HG03520 (cell line): Measurements from ENCODE around the gene TNFAIP6.
A peak's percentile ranks its signal among the peaks of the same experiment; 100 is the strongest.
"Not testable (repeated sequence)": the region's sequence is repeated elsewhere in the genome, so short reads cannot be mapped to it uniquely, and the experiment has no call there.

Experiments used
- ATAC-seq: cut with Tn5 transposase; IDR thresholded peaks from one replicate; pipeline ENCODE4 v1.9.1; 2021; ENCODE audit warnings: mild to moderate bottlenecking, moderate library complexity; ENCODE audit not compliant: unreplicated experiment

TNFAIP6 gene

DNA sequence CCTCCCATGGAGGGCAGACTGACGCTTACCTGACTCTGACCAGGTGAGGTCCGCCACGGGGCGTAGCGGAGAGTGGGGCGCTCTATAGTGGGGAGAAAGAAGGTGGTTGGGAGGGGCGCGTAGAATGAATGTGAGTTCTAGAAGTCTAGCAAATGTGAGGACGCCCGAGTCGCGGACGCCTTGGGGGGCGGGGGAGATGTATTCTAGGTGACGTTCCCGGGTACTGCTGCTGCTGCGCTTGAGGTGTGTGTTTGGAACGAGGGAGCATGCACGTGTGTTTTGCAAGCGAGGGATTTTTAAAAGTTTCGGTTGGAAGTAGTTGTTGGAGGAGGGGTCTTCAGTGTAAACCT, 53.1 kb downstream of the TNFAIP6 start:
- peak; percentile 22 for ATAC-seq

DNA sequence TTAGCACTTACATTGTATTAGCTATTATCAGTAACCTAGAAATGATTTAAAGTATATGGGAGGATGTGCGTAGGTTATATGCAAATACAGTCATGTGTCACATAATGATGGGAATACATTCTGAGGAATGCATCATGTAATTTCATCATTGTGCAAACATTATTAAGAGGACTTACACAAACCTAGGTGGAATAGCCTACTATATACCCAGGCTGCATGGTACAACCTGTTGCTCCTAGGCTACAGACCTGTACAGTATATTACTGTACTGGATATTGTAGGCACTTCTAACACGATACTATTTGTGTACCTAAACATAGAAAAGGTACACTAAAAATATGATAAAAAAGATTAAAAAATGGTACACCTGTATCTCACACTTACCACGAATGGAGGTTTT, 60.3 kb downstream of the TNFAIP6 start:
- no peak for ATAC-seq

DNA sequence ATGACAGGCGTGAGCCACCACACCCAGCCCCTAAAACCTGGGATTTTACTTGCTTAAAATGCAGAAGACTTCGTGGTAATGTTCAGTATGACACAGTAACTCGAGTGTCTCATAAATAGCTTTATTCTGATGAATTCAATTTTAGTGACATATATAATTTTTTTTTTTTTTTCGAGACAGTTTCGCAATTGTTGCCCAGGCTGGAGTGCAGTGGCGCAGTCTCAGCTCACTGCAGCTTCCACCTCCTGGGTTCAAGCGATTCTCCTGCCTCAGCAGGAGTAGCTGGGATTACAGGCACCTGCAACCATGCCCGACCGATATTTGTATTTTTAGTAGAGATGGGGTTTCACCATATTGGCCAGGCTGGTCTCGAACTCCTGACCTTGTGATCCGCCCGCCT, 64.3 kb downstream of the TNFAIP6 start:
- ATAC-seq = not testable (repeated sequence)

DNA sequence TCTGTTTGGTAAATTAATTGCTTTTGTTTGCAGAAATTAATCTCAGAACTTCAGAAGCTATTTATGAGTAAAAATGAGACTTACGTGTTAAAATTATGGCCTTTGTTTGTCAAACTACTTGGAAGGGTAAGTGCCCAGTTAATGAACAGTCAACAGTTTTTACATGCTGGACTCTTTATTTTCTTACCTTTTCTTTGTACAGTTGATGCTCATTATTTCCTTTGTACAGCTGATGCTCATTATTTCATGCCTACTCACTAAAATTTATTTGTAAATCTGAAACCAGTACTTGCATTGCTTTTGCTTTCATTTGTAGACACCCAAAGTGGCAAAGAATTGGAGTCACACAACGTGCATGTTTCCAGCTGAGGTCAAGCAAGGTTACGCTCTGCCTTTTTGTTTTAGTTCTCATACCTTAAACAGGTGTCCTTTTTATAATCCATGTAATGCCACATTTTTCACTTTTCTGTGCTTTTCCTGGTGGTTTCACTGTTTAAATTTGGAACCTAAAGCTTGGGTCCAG, 65.6 kb downstream of the TNFAIP6 start:
- ATAC-seq = peak; percentile 81

DNA sequence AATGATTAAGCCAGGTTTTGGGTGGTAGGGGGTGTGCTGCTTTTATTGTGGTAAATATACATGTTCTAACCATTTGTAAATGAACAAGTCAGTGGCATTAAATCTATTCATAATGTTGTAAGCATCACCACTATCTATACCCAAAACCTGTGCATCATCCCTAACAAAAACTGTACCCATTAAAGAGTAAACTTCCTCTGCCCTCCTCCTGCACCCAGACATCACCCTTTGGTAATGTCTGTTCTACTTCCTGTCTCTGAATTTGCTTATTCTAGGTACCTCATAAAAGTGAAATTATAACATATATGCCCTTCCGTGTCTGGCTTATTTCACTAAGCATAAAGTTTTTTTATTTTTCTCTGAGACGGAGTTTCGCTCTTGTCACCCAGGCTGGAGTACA, 66.4 kb downstream of the TNFAIP6 start:
- no peak for ATAC-seq
